Measurements from ENCODE around the gene FGA. TPM values are rescaled to one million over a fixed set of nuclear protein-coding genes. Genes with fewer than 3 reads are reported as not detected.

FGA gene
- total RNA-seq, 2 experiments from 2014 or later: not detected

DNA sequence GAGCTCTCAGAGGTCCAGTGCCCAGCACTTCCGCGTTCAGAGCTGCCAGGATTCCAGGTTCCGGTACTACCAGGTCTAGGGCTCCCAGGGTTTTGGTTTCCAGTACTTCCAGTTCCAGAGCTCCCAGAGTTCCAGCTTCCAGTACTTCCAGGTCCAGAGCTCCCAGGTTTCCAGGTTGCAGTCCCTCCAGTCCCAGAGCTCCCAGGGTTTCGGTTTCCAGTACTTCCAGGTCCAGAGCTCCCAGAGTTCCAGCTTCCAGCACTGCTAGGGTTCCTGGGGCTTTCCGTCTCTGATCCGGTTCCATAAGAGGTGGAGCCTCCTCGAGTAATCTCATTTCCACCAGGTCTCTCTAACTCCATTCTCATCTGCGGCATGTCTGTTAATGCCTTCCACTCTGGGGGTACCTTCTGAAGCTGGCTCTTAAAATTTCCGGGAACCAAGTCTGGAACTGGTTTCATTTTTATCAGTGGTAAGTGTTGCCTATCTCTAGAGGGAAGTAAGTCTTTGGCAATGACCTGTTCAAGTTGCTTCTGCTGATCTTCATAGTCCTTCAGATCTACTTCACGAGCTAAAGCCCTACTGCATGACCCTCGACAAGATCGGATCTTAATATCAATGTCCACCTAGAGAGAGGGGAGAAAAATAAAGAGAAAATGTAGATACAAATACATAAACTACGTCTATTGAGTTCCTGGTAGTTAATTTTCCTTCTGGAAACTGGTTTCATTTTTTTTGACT, 4.1 kb downstream of the FGA start:
- Mint-ChIP-seq H3K4me3 (no peak overlapping the region), H3K36me3 (ENCODE audit: low read depth) (no peaks in the 10 kb centered on the region), H3K9me3 (no peaks in the 10 kb centered on the region), H3K27ac (no peak overlapping the region), H3K27me3 (ENCODE audit: low read depth) (peaks cover 4% of the 10 kb centered on the region), H3K4me1 (ENCODE audit: low read depth) (no peaks in the 10 kb centered on the region)
- CTCF ChIA-PET: no interaction called here
- DNase-seq: no peak
- intact Hi-C loops (cut with micrococcal nuclease): no loop called here

DNA sequence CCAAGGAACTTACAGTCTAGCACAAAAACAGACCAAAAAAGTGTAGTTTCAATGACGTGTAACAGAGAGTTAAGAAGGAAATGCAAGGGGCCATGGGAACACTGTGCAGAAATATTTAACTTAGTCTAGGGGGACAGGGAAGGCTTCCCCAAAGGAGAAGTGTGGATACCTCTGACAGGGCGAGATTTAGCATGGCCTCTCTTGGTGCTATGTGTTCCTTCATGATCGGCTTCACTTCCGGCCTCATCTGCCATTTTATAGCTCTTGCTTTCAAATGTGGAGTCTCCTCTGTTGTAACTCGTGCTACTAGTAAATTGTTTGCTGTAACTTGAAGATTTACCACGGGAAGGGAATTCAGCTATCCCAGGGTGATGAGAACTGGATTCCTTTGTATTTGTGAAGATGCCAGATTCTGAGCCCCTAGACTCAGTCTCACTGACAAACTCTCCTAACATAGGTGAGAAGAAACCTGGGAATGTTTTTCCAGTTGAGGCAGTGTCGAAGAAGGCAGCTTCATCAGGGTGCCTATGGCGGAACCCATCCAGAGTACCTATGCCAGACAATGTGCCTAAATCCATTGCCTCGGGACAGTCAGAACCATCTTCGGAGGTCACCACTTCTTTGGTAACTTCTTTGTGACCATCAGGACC, 5.0 kb downstream of the FGA start:
- Mint-ChIP-seq H3K9me3 (no peaks in the 10 kb centered on the region), H3K27me3 (ENCODE audit: low read depth) (peaks cover 4% of the 10 kb centered on the region), H3K27ac (no peak overlapping the region), H3K36me3 (ENCODE audit: low read depth) (no peaks in the 10 kb centered on the region), H3K4me1 (ENCODE audit: low read depth) (no peaks in the 10 kb centered on the region), H3K4me3 (no peak overlapping the region)
- CTCF ChIA-PET: no interaction called here
- intact Hi-C loops (cut with micrococcal nuclease): no loop called here
- DNase-seq: no peak

DNA sequence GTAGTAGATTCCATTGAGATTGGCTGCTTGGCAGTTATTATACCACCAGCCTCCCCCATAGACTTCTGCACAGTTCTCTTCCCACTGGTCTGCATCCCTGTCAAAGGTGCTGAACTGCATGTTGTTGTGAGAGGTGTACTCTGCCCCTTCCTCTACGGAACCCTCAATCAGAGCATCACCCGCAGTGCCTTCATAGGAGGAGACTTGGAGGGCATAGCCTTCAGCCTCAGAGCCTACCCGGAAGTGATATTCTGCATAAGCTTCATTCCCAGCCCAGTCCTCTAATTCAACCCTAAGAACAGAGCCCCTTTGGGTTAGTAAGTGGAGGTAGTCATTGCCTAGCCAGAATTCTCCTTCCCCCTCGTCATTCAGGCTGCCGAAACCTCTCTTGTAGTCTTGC, 6.3 kb downstream of the FGA start:
- Mint-ChIP-seq H3K4me3 (no peak overlapping the region), H3K36me3 (ENCODE audit: low read depth) (no peaks in the 10 kb centered on the region), H3K4me1 (ENCODE audit: low read depth) (no peaks in the 10 kb centered on the region), H3K9me3 (no peaks in the 10 kb centered on the region), H3K27me3 (ENCODE audit: low read depth) (peaks cover 4% of the 10 kb centered on the region), H3K27ac (no peak overlapping the region)
- DNase-seq: no peak
- intact Hi-C loops (cut with micrococcal nuclease): no loop called here
- CTCF ChIA-PET: interaction anchor here (0.9 to 1.4 kb wide), 2 partner anchors 17 to 34 kb away, joined by 3 read pairs; no protein-coding TSS in a partner anchor

DNA sequence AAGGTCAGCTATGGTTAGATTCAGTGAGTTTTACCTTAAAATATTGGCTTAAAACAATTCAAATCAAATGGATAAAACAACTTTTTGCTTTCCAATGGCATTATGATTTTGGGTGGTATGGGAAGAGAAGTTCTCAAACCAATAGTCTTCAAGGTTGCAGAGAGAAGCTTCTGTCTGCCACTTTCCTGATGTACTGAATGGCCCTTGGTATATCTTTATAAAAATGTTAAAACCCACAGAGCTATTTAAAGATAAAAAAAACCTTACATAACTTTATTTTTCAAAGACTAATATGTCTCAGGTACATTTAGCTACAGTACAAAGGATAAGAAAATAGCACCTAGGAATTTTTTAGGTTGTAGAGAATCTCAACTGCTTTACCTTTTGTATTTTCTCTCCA, 6.9 kb downstream of the FGA start:
- H3K36me3 Mint-ChIP-seq (ENCODE audit: low read depth): no peaks in the 10 kb centered on the region
- H3K9me3 Mint-ChIP-seq: no peaks in the 10 kb centered on the region
- intact Hi-C loops (cut with micrococcal nuclease): no loop called here
- CTCF ChIA-PET: interaction anchor here (0.9 to 1.4 kb wide), 3 partner anchors 16 to 35 kb away, joined by 3 read pairs; no protein-coding TSS in a partner anchor
- no peak overlapping the region for H3K27ac Mint-ChIP-seq
- H3K4me3 Mint-ChIP-seq: no peak overlapping the region
- no peaks in the 10 kb centered on the region for H3K4me1 Mint-ChIP-seq (ENCODE audit: low read depth)
- H3K27me3 Mint-ChIP-seq (ENCODE audit: low read depth): peaks cover 4% of the 10 kb centered on the region
- DNase-seq: no peak

DNA sequence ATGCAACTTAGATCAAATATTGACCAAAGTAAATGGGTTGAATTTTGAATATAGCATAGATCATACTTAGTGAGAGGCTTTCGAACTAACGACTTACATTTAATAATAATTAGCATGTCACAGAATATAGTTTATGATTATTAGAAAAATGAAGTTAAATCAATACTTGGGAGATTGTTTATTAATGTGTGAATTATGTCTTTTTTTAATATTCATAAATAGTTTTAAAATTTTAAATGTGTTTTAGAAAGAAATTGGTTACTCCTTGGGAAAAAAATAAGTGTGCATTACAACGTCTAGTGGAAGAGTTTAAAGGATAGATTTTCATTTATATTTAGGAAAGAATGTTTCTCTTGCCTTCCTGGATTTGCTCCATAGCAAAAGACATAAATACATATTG, 7.3 kb downstream of the FGA start:
- intact Hi-C loops (cut with micrococcal nuclease): no loop called here
- Mint-ChIP-seq H3K27me3 (ENCODE audit: low read depth) (peaks cover 4% of the 10 kb centered on the region), H3K9me3 (no peaks in the 10 kb centered on the region), H3K27ac (no peak overlapping the region), H3K4me3 (no peak overlapping the region), H3K36me3 (ENCODE audit: low read depth) (no peaks in the 10 kb centered on the region), H3K4me1 (ENCODE audit: low read depth) (no peaks in the 10 kb centered on the region)
- CTCF ChIA-PET: interaction anchor here (0.9 to 1.3 kb wide), 3 partner anchors 16 to 25 kb away, joined by 3 read pairs; no protein-coding TSS in a partner anchor
- no peak for DNase-seq

DNA sequence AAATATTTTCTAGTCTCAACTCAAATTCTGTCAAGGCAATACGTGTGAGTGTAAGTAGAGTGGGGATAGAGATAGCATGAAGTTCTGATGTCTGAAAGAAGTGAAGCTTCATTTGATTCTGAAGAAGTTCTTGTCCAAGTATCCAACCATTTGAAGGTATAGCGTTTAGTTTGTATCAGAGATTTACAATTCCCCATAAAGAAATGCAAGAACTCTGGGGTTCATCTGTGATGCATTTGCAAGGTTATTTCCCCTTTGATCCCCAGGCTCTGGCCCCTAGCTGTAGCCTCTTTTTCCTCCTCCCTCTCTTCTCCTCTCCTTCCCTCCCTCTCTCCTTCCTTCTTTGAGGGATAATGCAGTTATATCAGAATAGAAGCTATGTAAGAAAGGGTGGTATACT, 7.8 kb downstream of the FGA start:
- CTCF ChIA-PET: interaction anchor here (1.2 to 1.3 kb wide), 2 partner anchors 23 to 25 kb away, joined by 3 read pairs; no protein-coding TSS in a partner anchor
- Mint-ChIP-seq H3K27ac (no peak overlapping the region), H3K9me3 (no peaks in the 10 kb centered on the region), H3K4me1 (ENCODE audit: low read depth) (no peaks in the 10 kb centered on the region), H3K36me3 (ENCODE audit: low read depth) (no peaks in the 10 kb centered on the region), H3K27me3 (ENCODE audit: low read depth) (peaks cover 4% of the 10 kb centered on the region), H3K4me3 (no peak overlapping the region)
- intact Hi-C loops (cut with micrococcal nuclease): no loop called here
- no peak for DNase-seq

GRCh38 chr4:154579927-154580326, 10.6 kb downstream of the FGA start:
- Mint-ChIP-seq H3K4me1 (ENCODE audit: low read depth) (no peaks in the 10 kb centered on the region), H3K4me3 (no peak overlapping the region), H3K36me3 (ENCODE audit: low read depth) (no peaks in the 10 kb centered on the region), H3K27ac (no peak overlapping the region), H3K9me3 (no peaks in the 10 kb centered on the region), H3K27me3 (ENCODE audit: low read depth) (peaks cover 6% of the 10 kb centered on the region)
- intact Hi-C loops (cut with micrococcal nuclease): loop anchor here (2.0 kb wide), 1 partner anchor 23 kb away; no protein-coding TSS in a partner anchor
- no peak for DNase-seq
- CTCF ChIA-PET: no interaction called here

DNA sequence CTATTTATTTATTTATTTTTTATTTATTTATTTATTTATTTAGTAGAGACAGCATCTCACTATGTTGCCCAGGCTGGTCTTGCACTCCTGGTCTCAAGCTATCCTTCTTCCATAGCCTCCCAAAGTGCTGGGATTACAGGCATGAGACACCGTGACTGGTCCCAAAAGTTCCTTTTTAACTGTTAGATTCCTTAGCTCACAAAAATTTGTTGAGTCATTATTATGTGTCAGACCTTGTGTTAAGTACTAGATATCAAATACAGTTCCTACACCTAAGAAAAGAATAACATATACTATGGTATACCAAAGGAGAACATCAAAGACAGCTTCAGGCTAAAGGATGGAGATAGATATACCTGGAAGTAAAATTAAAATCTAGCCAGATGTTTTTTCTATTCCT, 11.6 kb downstream of the FGA start:
- CTCF ChIA-PET: interaction anchor here (1.0 kb wide), 1 partner anchor 15 kb away, joined by 3 read pairs; no protein-coding TSS in a partner anchor
- Mint-ChIP-seq H3K27me3 (ENCODE audit: low read depth) (peaks cover 8% of the 10 kb centered on the region), H3K4me3 (no peak overlapping the region), H3K36me3 (ENCODE audit: low read depth) (no peaks in the 10 kb centered on the region), H3K9me3 (no peaks in the 10 kb centered on the region), H3K27ac (no peak overlapping the region), H3K4me1 (ENCODE audit: low read depth) (no peaks in the 10 kb centered on the region)
- intact Hi-C loops (cut with micrococcal nuclease): no loop called here
- no peak for DNase-seq

DNA sequence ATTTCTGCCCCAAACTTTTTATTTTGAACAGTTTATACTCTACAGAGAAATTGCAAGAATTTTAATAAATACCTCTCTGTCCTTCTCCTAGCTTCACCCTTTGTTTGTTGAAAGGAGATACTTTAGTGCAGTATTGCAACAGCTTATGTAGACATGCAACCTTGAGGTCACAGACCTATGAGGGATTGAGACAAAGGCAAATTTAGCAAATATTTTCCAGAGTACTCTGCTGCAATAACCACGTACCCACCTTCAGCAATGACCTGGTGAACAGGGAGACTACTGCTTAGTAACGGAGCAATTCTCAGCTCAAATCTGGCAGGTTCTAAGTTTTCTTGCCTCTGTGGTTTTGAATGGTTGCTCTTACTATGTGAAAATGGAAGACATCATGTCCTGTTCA, 13.2 kb downstream of the FGA start:
- Mint-ChIP-seq H3K4me1 (ENCODE audit: low read depth) (no peaks in the 10 kb centered on the region), H3K27ac (no peak overlapping the region), H3K27me3 (ENCODE audit: low read depth) (peaks cover 8% of the 10 kb centered on the region), H3K4me3 (no peak overlapping the region), H3K36me3 (ENCODE audit: low read depth) (no peaks in the 10 kb centered on the region), H3K9me3 (no peaks in the 10 kb centered on the region)
- intact Hi-C loops (cut with micrococcal nuclease): no loop called here
- CTCF ChIA-PET: interaction anchor here (0.9 kb wide), 1 partner anchor 42 kb away, joined by 3 read pairs; no protein-coding TSS in a partner anchor
- DNase-seq: no peak

GRCh38 chr4:154574311-154574710, 16.2 kb downstream of the FGA start:
- intact Hi-C loops (cut with micrococcal nuclease): no loop called here
- Mint-ChIP-seq H3K4me1 (ENCODE audit: low read depth) (no peaks in the 10 kb centered on the region), H3K4me3 (no peak overlapping the region), H3K27ac (no peak overlapping the region), H3K9me3 (no peaks in the 10 kb centered on the region), H3K36me3 (ENCODE audit: low read depth) (no peaks in the 10 kb centered on the region), H3K27me3 (ENCODE audit: low read depth) (peaks cover 8% of the 10 kb centered on the region)
- CTCF ChIA-PET: no interaction called here
- DNase-seq: no peak

DNA sequence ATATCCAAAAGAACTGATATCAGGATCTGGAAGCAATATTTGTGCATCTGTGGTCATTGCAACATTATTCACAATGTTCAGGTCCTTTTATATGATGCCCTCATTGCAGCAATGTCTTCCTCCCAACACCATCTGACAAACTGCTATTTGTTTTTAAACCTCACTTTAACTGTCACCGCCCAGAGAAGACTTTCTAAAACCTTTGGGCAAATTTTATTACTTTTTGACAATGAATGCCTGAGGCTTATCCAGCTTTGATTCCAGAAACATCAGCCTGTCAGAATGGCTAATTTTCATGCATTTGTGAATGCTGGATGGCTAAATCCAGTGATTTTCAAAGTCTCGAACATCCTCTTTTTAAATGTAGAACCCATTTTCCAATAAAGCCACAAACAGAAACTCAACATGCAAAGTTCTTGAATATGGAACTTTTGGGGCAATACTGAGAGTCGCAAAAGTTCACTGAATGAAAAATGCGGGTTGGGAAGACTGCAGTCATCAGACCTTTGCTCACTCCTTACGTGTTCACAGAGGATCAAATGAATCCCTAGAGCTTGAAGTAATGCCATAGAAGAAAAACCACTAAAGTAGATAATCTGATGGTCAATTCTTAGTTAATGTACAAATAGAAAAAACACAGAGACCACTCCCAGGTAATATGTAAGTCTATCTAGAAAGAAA, 17.2 kb downstream of the FGA start:
- CTCF ChIA-PET: no interaction called here
- intact Hi-C loops (cut with micrococcal nuclease): no loop called here
- H3K4me1 Mint-ChIP-seq (ENCODE audit: low read depth): no peaks in the 10 kb centered on the region
- no peak overlapping the region for H3K27ac Mint-ChIP-seq
- no peak for DNase-seq
- H3K4me3 Mint-ChIP-seq: no peak overlapping the region
- no peaks in the 10 kb centered on the region for H3K9me3 Mint-ChIP-seq
- peaks cover 8% of the 10 kb centered on the region for H3K27me3 Mint-ChIP-seq (ENCODE audit: low read depth)
- no peaks in the 10 kb centered on the region for H3K36me3 Mint-ChIP-seq (ENCODE audit: low read depth)

GRCh38 chr4:154569584-154569983, 21.0 kb downstream of the FGA start:
- Mint-ChIP-seq H3K27me3 (ENCODE audit: low read depth) (no peaks in the 10 kb centered on the region), H3K4me3 (no peak overlapping the region), H3K27ac (no peak overlapping the region), H3K9me3 (no peaks in the 10 kb centered on the region), H3K4me1 (ENCODE audit: low read depth) (no peaks in the 10 kb centered on the region), H3K36me3 (ENCODE audit: low read depth) (no peaks in the 10 kb centered on the region)
- intact Hi-C loops (cut with micrococcal nuclease): no loop called here
- DNase-seq: no peak
- CTCF ChIA-PET: interaction anchor here (1.0 to 1.4 kb wide), 2 partner anchors 10 to 49 kb away, joined by 3 to 6 read pairs; no protein-coding TSS in a partner anchor
